NCI-H2196 (cell line): Measurements from ENCODE around the gene PDE6G.
A peak's percentile ranks its signal among the peaks of the same experiment; 100 is the strongest.
"Not testable (repeated sequence)": the region's sequence is repeated elsewhere in the genome, so short reads cannot be mapped to it uniquely, and the experiment has no call there.

ENCODE experiments used
- DNase-seq: peaks from one replicate; lab custom pipeline; 2025; ENCODE audit not compliant: unreplicated experiment; lab: John Stamatoyannopoulos, UW

Gene PDE6G

DNA sequence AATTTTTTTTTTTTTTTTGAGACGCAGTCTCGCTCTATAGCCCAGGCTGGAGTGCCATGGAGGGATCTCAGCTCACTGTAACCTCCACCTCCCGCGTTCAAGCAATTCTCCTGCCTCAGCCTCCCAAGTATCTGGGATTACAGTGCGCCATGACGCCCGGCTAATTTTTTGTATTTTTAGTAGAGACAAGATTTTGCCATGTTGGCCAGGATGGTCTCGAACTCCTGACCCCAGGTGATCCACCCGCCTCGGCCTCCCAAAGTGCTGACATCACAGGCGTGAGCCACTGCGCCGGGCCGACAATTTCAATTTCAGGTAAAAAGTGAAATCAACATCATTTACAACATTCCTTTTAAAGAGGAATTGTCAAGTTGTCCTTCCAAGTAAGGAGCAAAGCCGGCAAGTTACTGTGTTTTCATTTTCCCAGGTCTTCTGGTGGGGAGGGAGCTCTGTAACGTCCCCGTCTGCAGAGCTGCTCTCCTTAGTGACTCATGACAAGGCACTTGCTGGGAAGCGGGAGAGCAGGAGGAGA lies 20.3 kb downstream of the PDE6G start:
- DNase-seq = no peak

DNA sequence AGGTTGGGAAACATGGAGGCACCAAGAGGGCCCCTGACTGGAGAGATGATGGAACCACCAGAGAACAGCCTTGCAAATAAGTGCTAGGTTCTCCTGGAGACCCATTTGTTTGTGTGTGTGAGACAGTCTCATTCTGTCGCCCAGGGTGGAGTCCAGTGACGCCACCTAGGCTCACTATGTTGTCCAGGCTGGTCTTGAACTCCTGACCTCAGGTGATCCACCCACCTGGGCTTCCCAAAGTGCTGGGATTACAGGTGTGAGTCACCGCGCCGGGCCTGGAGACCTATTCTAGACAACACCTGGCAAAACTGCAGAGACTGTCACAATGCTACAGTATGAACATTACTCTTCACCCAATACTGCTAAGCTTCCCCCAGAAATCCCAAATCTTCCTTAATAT lies 20.9 kb downstream of the PDE6G start:
- DNase-seq = no peak

DNA sequence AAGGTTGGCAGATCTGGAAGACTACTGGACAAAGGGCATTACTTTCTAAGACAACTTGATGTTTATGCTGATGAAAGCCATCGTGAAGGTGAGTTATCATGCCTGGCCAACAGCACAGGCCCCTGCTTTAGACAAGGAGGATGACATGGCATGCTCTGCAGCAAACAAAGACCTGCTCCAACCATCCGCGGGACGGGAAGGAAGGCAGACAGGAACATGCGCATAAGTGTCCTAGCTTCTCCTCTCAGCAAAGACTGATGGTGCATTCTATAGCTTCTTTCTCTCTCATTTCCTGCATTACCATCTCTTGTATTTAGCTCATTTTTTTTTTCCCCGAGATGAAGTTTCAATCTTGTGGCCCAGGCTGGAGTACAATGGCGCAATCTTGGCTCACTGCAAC lies 24.9 kb downstream of the PDE6G start:
- DNase-seq = no peak

DNA sequence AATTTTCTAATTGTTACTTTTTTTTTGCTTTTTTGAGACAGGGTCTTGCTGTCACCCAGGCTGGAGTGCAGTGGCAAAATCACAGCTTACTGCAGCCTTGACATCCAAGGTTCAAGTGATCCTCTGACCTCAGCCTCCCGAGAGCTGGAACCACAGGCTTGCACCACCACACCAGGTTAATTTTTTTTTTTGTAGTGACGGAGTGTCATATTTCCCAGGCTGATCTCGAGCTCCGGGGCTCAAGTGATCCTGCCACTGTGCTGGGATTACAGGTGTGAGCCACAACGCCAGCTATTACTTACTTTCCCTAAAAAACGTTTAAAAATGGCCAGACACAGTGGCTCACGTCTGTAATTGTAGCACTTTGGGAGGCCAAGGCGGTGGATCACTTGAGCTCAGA lies 26.1 kb downstream of the PDE6G start:
- DNase-seq = no peak

DNA sequence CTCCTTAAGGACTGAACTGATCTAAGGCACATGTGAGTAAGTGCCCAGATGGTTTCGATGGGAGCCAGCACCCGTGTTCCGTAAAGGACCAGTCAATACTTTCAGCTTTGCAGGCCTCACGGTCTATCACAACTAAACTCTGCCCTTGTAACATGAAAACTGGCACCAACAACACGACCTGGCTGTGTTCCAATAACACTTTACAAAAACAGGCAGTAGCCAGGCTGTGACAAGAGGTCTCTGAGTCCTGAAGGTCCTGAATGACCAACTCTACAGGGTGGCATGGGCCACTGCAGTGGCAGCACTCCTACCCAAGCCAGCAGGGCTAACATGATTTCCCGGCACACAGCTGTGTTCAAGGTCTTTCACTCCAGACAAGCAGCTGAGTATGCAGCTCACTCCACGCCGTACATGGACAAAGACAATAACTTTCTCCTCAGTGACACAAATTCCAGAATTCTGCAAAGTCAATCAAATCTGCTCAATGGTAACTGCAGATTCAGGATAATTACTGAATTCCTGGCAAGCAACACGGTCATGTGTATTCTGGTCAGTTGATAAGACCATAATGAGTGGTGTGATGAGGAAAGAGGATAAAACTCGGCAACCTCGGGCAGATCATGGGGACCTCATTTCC lies 34.7 kb downstream of the PDE6G start:
- no peak for DNase-seq

DNA sequence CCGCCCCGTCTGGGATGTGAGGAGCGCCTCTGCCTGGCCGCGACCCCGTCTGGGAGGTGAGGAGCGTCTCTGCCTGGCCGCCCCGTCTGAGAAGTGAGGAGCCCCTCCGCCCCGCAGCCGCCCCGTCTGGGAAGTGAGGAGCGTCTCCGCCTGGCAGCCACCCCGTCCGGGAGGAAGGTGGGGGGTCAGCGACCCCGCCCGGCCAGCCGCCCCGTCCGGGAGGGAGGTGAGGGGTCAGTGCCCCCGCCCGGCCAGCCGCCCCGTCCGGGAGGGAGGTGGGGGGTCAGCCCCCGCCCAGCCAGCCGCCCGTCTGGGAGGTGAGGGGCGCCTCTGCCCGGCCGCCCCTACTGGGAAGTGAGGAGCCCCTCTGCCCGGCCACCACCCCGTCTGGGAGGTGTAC lies 38.0 kb downstream of the PDE6G start:
- DNase-seq = not testable (repeated sequence)

DNA sequence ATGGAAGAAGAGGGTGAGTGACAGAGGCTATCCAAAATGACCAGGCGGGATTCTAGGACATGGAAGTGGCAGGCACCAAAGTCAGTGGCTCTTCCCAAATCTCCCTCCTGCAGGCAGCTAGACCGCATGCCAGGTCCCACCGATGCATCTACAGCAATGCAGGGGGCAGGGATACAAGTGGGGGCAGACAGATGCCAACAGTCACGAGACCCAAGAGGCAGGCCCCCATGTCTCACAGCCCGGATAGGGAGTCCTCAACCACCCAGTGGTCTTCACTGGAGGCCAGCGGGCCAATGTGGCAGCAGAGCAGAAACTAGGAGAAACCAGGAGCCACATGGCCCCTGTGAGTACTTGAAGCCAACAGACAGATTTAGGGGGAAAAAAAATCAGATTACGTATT lies 39.5 kb downstream of the PDE6G start:
- DNase-seq = no peak

DNA sequence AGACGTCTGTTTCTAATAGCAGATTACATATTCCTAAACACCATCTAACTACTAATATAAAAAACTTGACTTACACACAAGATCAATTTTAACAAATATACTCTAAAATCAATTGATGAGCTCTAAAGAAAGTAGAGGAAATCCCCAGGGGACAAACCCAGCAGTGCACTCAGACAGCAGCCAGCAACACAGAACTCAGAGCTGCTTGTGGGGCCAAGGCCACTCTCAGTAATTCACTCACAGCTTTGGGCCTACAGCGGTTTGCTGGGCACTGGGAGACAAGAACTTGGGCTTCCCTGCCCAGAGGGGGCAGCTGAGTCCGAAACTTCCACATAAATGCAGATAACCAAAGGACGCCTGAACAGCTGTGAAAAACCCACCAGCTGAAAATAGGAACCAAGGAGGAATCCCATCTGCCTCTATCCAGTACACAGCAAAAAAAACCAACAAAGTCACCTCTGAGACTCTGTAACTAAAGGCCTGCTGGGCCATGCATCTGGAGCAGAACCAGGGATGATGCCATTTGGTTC lies 40.9 kb downstream of the PDE6G start:
- no peak for DNase-seq

DNA sequence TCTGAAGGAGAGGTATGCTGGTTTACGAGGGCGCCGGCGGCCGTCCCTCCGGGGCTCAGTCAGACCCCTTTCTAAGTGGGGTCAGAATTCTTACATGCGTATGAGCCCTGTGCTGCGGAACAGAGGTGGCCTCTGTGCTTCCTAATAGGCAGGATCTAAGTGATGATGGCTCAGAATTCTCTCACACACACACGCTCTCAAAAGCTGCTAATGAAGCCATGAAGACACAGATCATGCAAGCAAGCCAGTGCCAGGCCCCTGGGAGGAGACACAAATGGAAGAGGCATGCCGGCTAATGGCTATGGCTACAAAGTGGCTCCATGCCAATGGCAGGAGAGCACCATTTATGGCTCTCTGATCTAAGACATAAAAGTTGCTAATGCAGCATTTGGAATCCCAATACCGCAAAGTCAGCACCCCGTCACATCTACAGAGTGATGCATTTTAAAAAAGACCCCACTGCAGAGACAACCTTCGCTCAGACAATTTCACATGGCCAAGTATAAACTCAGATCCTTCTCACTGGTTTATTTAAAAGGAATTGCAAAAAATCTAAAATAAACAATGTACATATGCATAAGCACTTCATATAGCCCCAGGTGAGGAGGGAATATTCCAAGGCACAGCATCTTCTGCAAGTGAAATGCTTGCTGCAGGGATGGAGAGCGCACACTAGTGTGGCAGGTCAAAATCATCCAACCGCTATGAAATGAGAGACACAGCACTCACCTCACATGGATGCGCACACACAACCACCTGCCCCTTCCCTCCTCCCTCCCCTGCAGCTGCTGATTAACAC lies 44.0 kb downstream of the PDE6G start:
- no peak for DNase-seq

DNA sequence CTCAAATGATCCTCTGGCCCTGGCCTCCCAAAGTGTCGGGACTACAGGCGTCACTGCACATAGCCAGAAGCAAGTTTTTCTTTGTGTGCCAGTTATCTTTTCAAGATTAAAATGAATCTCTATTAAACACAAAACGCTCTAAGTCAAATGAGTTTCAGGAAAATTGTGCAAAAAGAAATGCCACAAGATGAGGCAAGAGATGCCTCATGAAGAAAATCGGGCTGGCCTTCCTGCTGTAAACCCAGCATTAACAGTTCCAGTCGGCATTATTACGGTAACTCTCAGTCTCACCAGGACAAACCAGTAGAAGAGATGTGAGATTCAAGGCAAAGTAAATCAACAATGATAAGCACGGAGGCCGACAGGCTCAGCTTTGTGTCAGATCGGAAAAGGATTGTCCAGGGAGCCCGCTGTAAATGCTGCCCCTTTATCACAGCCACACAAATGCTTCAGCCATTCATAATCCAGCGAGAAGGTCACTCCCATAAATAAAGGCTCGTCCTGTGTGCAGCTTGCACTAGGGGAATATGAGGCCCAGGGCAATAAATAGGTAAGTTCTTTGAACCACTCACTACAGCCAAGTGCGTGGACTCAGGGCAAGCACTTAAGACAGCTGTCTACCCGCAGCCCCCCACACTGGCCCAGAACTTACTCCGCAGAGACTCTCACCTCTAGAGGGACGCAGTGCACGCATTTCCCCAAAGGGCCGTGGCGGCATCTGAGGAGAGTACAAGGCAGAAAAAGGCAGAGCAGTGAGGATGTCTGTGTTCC lies 46.6 kb downstream of the PDE6G start:
- no peak for DNase-seq

DNA sequence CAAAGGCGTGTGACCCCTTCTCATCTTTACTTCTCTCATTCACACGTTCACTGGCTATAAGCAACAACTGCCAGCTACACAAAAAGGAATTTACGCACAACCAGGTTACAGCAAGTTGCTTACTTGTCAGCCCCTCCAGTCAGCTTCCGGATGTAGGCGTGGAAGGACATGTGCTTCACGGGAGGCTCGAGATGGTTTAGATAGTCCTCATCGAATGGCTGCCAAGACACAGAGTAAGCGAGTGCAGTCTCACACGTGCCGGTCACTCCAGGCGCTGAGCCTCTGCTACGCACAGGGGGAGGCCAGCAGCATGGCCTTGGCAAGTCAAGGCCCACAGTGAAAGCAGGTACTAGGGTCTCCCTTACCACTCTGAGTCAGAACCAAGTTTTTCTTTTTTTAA lies 47.7 kb downstream of the PDE6G start:
- no peak for DNase-seq

DNA sequence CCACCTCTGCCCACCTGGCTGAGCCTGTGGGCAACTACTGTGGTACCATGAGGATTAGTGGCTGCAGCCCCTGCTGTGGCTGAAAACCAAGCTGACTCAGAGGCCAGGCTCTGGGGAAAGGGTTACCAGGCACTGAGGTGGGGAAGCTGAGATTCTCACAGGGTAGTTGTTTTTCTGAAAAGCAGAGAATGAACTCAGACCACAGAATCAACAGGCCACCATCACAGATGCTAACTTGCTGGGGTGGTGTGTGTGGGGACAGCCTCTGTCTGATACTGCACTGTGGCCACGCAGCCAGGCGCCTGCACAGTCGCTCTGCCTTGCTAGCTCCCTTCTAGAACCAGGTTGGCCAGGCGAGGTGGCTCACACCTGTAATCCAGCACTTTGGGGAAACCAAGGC lies 48.3 kb downstream of the PDE6G start:
- DNase-seq = no peak

DNA sequence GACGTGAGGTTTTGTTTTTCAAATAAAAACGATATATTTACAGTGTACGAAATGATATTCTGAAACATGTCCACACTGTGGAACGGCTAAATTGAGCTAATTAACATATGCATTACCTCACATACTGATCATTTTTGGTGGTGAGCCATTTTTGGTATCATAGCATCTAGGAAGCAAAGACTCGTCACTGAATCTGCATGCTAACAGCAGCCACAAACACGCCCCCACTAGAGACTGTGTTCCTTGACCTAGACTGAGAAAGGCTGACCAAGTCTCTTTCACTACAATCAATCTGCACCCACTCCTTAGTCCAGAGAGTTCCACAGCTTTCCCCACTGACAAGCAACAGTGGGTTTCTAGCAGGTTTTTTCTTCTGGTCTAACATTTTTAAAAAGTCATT lies 48.9 kb downstream of the PDE6G start:
- DNase-seq = no peak

DNA sequence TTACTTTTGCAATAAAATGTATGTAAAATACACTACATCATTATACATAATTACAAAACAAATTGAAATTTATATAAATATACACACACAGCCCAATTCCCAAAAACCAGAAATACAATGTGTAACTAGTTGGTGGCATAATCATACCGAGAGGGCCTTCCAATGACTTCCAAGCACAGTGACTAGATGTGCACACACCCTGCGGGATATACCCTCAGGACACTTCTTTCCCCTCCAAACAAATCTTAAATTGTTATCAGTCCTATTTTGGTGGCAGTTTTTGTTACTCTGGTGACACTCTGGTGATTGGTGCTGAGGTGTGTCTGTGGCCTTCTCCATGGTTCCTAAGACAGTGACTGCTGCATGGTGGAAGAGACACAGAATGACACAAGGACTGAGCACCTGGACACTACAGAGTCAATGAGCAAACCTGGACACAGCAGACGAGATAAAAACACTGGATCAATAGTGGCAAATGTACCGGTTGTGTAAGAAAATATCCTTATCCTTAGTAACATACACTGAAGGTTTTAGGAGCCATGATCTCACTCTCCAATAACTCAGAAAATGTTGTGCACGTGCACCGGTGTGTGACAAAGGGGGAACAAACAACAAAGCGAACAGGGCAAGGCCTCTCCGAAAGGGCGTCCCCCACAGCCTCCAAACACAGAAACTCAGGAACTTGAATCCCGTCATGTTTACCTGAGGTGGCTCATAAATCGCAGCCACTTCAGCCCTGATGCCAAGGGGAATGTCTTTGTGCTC lies 52.3 kb downstream of the PDE6G start:
- DNase-seq = no peak

DNA sequence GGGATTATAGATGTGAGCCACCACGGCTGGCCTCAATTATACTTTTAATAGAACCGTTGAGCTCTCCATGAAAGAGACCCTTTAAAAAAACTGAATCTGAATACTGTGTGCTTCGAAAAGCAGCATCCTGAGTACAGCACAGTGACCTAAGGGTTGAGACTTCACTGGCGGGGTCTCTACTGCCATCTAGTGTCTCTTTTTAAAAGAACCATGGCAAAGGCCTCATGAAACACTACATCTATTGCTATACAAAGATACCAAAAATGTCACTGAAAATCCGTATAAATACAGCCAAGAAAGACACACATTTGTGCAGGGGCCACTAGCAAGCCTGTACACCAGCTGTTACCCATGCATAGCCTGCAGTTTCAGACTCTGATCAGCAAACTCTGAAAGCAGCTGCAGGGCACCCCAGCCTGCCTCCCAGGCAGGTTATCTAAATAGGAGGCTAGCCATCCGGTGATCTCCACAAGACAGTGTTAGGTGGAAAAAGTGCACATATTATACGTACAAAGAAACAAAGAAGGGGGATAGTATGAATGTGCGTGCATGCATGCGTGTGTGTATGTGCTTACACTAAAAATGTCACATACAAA lies 54.7 kb downstream of the PDE6G start:
- peak; percentile 86 for DNase-seq
